PC-3 (cell line): ENCODE data around the gene CRIP2. TPM values are rescaled to one million over a fixed set of nuclear protein-coding genes. Genes with fewer than 3 reads are reported as not detected.

Source experiments
- ATAC-seq: fragments of 200-7000 bp; cut with Tn5 transposase; 2 replicates; pipeline ENCODE4 v1.9.1; 2020; ENCODE audit warnings: mild to moderate bottlenecking, moderate library complexity
- BruUV-seq: library from RNA; stranded (reverse); fragments of 400-500 nt; replicated peaks from 2 replicates; lab custom pipeline; 2021; lab: Mats Ljungman, UMichigan
- CTCF ChIA-PET: fragments of 300-600 bp; sonication (Branson Sonifier 250); formaldehyde crosslinking; loops from one replicate; lab custom pipeline; 2022; ENCODE audit warnings: antibody characterized with exemption; lab: Charles Lee
- POLR2A ChIA-PET: fragments of 300-600 bp; sonication (Branson Sonifier 250); formaldehyde crosslinking; loops from one replicate; lab custom pipeline; 2022; ENCODE audit warnings: antibody characterized with exemption; ENCODE audit not compliant: unreplicated experiment; lab: Charles Lee
- DNase-seq: peaks from one replicate; pipeline ENCODE4 v3.0.0-alpha.2; 2015
- H2AFZ ChIP-seq: fragments of 300-600 bp; sonication (generic); 2 replicates; pipeline ENCODE4 v1.6.0; 2016; ENCODE audit warnings: antibody characterized with exemption, low read length
- H3F3A ChIP-seq: fragments of 300-600 bp; sonication (generic); one replicate; pipeline ENCODE4 v1.6.0; 2017; ENCODE audit warnings: antibody characterized with exemption, low read length, control low read depth, mild to moderate bottlenecking; ENCODE audit not compliant: unreplicated experiment
- H3K27ac ChIP-seq: fragments of 300-600 bp; sonication (generic); 2 replicates; pipeline ENCODE4 v1.5.1; 2016; ENCODE audit warnings: mild to moderate bottlenecking, low read length
- H3K27me3 ChIP-seq: fragments of 300-600 bp; sonication (generic); 2 replicates; pipeline ENCODE4 v1.6.1; 2016; ENCODE audit warnings: low read length, mixed read lengths
- H3K36me3 ChIP-seq: fragments of 300-600 bp; sonication (generic); 2 replicates; pipeline ENCODE4 v1.6.1; 2016; ENCODE audit warnings: low read depth, mixed run types, low read length, mixed read lengths
- H3K4me1 ChIP-seq: fragments of 300-600 bp; sonication (generic); 2 replicates; pipeline ENCODE4 v1.5.1; 2016; ENCODE audit warnings: low read length; ENCODE audit not compliant: insufficient read depth
- H3K4me2 ChIP-seq: fragments of 300-600 bp; sonication (generic); 2 replicates; pipeline ENCODE4 v1.6.0; 2016; ENCODE audit warnings: low read length
- H3K4me3 ChIP-seq: fragments of 300-600 bp; sonication (generic); 2 replicates; pipeline ENCODE4 v1.5.1; 2016; ENCODE audit warnings: mild to moderate bottlenecking, low read length, mixed read lengths
- H3K79me2 ChIP-seq: fragments of 300-600 bp; sonication (generic); 2 replicates; pipeline ENCODE4 v1.6.1; 2017; ENCODE audit warnings: low read length, mixed read lengths
- H3K9ac ChIP-seq: fragments of 300-600 bp; sonication (generic); 2 replicates; pipeline ENCODE4 v1.6.0; 2016; ENCODE audit warnings: mild to moderate bottlenecking, low read length
- H3K9me2 ChIP-seq: fragments of 300-600 bp; sonication (generic); replicated peaks from 2 replicates; pipeline ENCODE4 v1.6.1; 2016; ENCODE audit warnings: mixed run types, low read length, mixed read lengths
- H3K9me3 ChIP-seq: fragments of 300-600 bp; sonication (generic); 2 replicates; pipeline ENCODE4 v1.6.1; 2016; ENCODE audit warnings: low read length, mixed read lengths
- H4K20me1 ChIP-seq: fragments of 300-600 bp; sonication (generic); 2 replicates; pipeline ENCODE4 v1.6.1; 2016; ENCODE audit warnings: low read length, mixed read lengths
- EZH2 ChIP-seq: fragments of 300-600 bp; sonication (generic); IDR thresholded peaks from one replicate; pipeline ENCODE4 v1.6.1; 2017; ENCODE audit warnings: antibody characterized with exemption, mild to moderate bottlenecking, low read length; ENCODE audit not compliant: unreplicated experiment
- EZH2phosphoT487 ChIP-seq: fragments of 300-600 bp; sonication (generic); IDR thresholded peaks from 2 replicates; pipeline ENCODE4 v1.6.1; 2018; ENCODE audit warnings: mild to moderate bottlenecking, antibody characterized with exemption, low read length, borderline replicate concordance
- intact Hi-C: fragments of 100-400 bp; cut with micrococcal nuclease; formaldehyde crosslinking; loops from 2 replicates; pipeline ENCODE4 v1.9.0; 2023
- total RNA-seq: library from RNA; depleted of rRNA; stranded (reverse); fragments of >200 nt; gene quantifications from 2 replicates; pipeline ENCODE4 v1.2.3, GENCODE V29; 2014
- TF ChIP-seq, protein P1 (sequence below): fragments of 300-600 bp; sonication (generic); conservative IDR thresholded peaks from 2 replicates; pipeline ENCODE4 v1.5.1; 2017; ENCODE audit warnings: antibody characterized with exemption, low read depth, mild to moderate bottlenecking, low read length

Gene CRIP2
- total RNA-seq, 1 experiment from 2014 or later, result 100 TPM

DNA sequence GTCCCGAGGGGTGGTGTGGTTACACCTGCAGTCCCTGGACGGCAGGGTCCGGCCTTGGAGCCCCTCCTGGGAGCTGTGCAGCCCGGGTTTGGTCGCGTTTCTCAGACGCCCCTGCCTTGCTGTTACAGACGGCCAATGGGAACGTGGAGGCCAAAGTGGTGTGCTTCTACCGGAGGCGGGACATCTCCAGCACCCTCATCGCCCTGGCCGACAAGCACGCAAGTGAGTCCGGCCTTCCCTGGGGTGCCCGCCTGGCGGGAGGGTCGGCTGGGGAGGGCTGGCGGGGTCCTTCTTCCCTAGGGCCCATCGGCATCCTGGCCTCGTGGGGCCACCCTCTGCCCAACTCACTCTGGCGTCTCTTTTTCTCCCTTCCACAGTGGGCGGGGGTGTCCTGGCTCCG is 29.3 kb upstream of the CRIP2 start:
- Histone ChIP-seq H3K27me3 (no peaks in the 10 kb centered on the region), H3K4me2 (no peak overlapping the region), H3K36me3 (peaks cover 5% of the 10 kb centered on the region; the same call in 1 of the 2 replicates), H3K9me2 (no peaks in the 10 kb centered on the region), H3K9ac (no peak overlapping the region), H3K4me3 (no peak overlapping the region), H3K9me3 (no peaks in the 10 kb centered on the region), H3K4me1 (no peaks in the 10 kb centered on the region), H2AFZ (no peak overlapping the region), H3F3A (no peaks in the 10 kb centered on the region), H4K20me1 (no peaks in the 10 kb centered on the region), H3K79me2 (no peaks in the 10 kb centered on the region), H3K27ac (no peak overlapping the region)
- ChIA-PET POLR2A (no interaction called here), CTCF (no interaction called here)
- TF ChIP-seq, protein P1, sequence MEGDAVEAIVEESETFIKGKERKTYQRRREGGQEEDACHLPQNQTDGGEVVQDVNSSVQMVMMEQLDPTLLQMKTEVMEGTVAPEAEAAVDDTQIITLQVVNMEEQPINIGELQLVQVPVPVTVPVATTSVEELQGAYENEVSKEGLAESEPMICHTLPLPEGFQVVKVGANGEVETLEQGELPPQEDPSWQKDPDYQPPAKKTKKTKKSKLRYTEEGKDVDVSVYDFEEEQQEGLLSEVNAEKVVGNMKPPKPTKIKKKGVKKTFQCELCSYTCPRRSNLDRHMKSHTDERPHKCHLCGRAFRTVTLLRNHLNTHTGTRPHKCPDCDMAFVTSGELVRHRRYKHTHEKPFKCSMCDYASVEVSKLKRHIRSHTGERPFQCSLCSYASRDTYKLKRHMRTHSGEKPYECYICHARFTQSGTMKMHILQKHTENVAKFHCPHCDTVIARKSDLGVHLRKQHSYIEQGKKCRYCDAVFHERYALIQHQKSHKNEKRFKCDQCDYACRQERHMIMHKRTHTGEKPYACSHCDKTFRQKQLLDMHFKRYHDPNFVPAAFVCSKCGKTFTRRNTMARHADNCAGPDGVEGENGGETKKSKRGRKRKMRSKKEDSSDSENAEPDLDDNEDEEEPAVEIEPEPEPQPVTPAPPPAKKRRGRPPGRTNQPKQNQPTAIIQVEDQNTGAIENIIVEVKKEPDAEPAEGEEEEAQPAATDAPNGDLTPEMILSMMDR, result no peak
- TF ChIP-seq EZH2, result no peak
- TF ChIP-seq EZH2phosphoT487, result no peak
- ATAC-seq (no peak), DNase-seq (no peak)
- no TSS peak for BruUV-seq
- intact Hi-C loops, result no loop called here

DNA sequence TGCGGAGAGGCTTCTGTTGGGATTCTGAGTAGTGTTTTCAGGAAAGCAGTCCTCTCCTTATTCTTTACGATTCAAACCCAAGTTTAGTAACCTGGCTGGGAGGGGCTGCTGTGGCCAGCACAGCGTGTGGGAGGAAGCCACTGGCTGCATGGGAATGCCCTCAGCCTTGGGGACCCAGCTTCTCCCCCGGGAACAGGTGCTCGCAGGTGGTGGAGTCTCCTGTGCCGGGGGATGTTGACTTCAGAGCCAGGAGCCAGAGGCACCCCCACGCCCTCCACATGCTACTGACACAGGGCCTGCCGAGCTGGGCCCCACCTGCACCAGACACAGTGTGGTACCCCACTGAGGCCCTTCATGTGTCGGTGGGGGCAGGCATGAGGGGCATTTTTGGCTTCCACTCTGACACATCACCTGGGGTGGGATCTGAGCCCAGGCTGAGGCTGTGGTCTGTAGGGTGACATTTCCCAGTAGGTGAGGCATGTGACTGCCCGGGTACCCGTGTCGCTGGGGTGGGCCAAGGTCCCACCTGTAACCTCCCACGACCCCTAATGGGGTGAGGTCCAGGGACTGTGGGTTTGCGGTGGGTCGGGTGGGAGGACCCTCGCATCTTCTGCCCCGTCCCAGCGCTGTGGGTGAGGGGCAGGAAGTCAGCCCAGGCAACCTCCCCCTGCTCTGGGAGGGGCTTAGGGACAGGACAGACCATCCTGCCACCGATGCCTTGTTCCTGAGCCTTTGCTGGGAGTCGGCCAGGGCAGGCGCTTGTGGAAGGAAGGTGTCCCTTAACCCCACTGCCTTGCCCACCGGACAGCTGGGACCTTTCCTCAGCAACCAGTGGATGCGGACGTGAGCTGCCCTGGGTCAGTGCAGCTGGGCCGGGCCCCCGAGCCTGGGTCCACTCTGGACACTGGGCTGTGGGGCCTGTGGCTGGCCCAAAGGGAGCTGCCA is 28.4 kb upstream of the CRIP2 start:
- no peaks in the 10 kb centered on the region for H3K4me1 ChIP-seq
- H3K4me2 ChIP-seq, result no peak overlapping the region
- H3K27ac ChIP-seq, result no peak overlapping the region
- H2AFZ ChIP-seq, result no peak overlapping the region
- DNase-seq (no peak), ATAC-seq (no peak)
- H4K20me1 ChIP-seq, result no peaks in the 10 kb centered on the region
- ChIA-PET POLR2A (no interaction called here), CTCF (no interaction called here)
- no peak overlapping the region for H3K9ac ChIP-seq
- no TSS peak for BruUV-seq
- H3K4me3 ChIP-seq, result no peak overlapping the region
- no peaks in the 10 kb centered on the region for H3F3A ChIP-seq
- H3K27me3 ChIP-seq, result no peaks in the 10 kb centered on the region
- no peaks in the 10 kb centered on the region for H3K9me3 ChIP-seq
- no peaks in the 10 kb centered on the region for H3K79me2 ChIP-seq
- H3K9me2 ChIP-seq, result no peaks in the 10 kb centered on the region
- H3K36me3 ChIP-seq, result peaks cover 5% of the 10 kb centered on the region; the same call in 1 of the 2 replicates
- TF ChIP-seq EZH2, result no peak
- TF ChIP-seq, protein P1, result no peak
- no peak for TF ChIP-seq EZH2phosphoT487
- intact Hi-C loops, result no loop called here

DNA sequence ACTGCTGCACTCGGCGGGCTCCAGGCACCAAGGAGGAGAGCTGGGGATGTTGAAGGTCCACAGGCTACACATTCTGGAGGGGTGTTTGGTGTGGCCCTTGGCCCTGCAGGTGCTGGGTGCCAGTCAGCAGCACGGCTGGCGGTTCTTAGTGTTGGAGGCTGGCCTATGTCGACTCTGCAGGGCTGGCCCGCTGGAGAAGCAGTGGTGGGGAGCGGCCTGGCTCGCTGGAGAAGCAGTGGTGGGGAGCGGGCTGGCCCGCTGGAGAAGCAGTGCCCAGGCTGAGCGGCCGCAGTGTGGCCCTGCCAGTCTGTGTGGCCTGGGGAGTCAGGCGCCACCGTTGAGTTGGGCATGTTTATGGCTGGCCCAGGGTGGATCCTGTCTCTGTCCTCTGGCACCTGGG is 27.6 kb upstream of the CRIP2 start:
- Histone ChIP-seq H4K20me1 (no peaks in the 10 kb centered on the region), H3K9me2 (no peaks in the 10 kb centered on the region), H3K27ac (no peak overlapping the region), H3K4me3 (no peak overlapping the region), H3K27me3 (no peaks in the 10 kb centered on the region), H3K4me1 (no peaks in the 10 kb centered on the region), H3K4me2 (no peak overlapping the region), H2AFZ (no peak overlapping the region), H3K9me3 (no peaks in the 10 kb centered on the region), H3K36me3 (peaks cover 5% of the 10 kb centered on the region; the same call in 1 of the 2 replicates), H3K79me2 (no peaks in the 10 kb centered on the region), H3F3A (no peaks in the 10 kb centered on the region), H3K9ac (no peak overlapping the region)
- no peak for ATAC-seq
- DNase-seq, result no peak
- ChIA-PET POLR2A (no interaction called here), CTCF (no interaction called here)
- intact Hi-C loops, result no loop called here
- BruUV-seq, result no TSS peak
- TF ChIP-seq, protein P1, result no peak
- TF ChIP-seq EZH2phosphoT487 (no peak), EZH2 (no peak)
